ENCODE data around the gene EPN1. TPM values are rescaled to one million over a fixed set of nuclear protein-coding genes. Genes with fewer than 3 reads are reported as not detected.
A peak's percentile ranks its signal among the peaks of the same experiment; 100 is the strongest.

Gene EPN1
- total and polyA plus RNA-seq, 9 of the 15 experiments (the other 6 are each of a cell fraction or from before 2014, with no cell fraction given), result 0.08 to 138 (median 12.7) TPM

DNA sequence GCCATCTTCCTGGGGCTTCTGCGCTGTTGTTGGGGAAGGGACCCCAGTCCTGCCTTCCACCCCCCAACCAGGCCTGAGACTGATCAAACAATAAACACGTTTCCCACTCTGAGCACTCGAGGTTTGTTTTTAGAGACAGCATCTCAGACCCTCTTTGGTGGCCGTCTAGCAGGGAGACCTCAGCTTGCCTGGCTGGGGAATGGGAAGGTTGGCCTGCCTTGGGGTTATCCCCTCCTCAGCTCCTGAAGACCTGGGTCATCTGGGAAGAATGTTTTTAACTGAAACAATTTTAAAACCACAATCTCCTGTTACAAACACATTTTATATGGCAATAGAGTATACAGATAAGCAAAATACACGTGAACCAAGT is 29.5 kb upstream of the EPN1 start:
- H2AFZ ChIP-seq (ENCODE audit: low read depth, low read length), result no peak overlapping the region
- no peak overlapping the region for H3K4me2 ChIP-seq (ENCODE audit: insufficient read depth, low read length)
- no peaks in the 10 kb centered on the region for H3K9me3 ChIP-seq (replicated peaks; ENCODE audit: control insufficient read depth, insufficient read depth, low read depth, low read length)
- FAIRE-seq (no peak), DNase-seq (ENCODE audit: extremely low read depth in 1 of 4, low spot score in 3 of 4) (no peak), ATAC-seq (no peak)
- H3K4me1 ChIP-seq (replicated peaks in 1 of 2; ENCODE audit: control insufficient read depth in 2 of 2, insufficient read depth in 2 of 2, low read length in 2 of 2), result peaks cover 37 to 73% of the 10 kb centered on the region in 2 experiments
- TSS peak; percentile 29 for BruUV-seq (replicated peaks)
- H3K27ac ChIP-seq (ENCODE audit: extremely low read depth, low read depth, low read length), result no peak overlapping the region
- H3K27me3 ChIP-seq (ENCODE audit: control insufficient read depth in 2 of 2, insufficient read depth in 2 of 2, low read length in 2 of 2), result no peaks in the 10 kb centered on the region
- H4K20me1 ChIP-seq (replicated peaks; ENCODE audit: control insufficient read depth, insufficient read depth, low read length), result no peaks in the 10 kb centered on the region
- peaks cover 29% of the 10 kb centered on the region; the same call in 2 of the 3 replicates for H3K36me3 ChIP-seq (ENCODE audit: control insufficient read depth, insufficient read depth, low read length)
- TF ChIP-seq RFX1 (IDR thresholded peaks at IDR 0.05), result no peak
- TF ChIP-seq, protein P1, sequence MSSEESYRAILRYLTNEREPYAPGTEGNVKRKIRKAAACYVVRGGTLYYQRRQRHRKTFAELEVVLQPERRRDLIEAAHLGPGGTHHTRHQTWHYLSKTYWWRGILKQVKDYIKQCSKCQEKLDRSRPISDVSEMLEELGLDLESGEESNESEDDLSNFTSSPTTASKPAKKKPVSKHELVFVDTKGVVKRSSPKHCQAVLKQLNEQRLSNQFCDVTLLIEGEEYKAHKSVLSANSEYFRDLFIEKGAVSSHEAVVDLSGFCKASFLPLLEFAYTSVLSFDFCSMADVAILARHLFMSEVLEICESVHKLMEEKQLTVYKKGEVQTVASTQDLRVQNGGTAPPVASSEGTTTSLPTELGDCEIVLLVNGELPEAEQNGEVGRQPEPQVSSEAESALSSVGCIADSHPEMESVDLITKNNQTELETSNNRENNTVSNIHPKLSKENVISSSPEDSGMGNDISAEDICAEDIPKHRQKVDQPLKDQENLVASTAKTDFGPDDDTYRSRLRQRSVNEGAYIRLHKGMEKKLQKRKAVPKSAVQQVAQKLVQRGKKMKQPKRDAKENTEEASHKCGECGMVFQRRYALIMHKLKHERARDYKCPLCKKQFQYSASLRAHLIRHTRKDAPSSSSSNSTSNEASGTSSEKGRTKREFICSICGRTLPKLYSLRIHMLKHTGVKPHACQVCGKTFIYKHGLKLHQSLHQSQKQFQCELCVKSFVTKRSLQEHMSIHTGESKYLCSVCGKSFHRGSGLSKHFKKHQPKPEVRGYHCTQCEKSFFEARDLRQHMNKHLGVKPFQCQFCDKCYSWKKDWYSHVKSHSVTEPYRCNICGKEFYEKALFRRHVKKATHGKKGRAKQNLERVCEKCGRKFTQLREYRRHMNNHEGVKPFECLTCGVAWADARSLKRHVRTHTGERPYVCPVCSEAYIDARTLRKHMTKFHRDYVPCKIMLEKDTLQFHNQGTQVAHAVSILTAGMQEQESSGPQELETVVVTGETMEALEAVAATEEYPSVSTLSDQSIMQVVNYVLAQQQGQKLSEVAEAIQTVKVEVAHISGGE (CRISPR knock-in tag; IDR thresholded peaks at IDR 0.05), result peak in 1 of 3 experiments; percentile 39; a peak in 1 of 6 replicates
- WGBS (ENCODE audit: insufficient coverage, low coverage, missing lambda C conversion rate), result 67% methylated on average over 4 of the region's 5 CpGs
- POLR2A ChIA-PET, result interaction anchor here (0.9 to 1.2 kb wide), 2 partner anchors 9 to 26 kb away, joined by 3 to 6 read pairs; partner anchors contain the start of gene U2AF2
- peaks cover 78% of the 10 kb centered on the region for H3K79me2 ChIP-seq (ENCODE audit: control insufficient read depth, insufficient read depth, low read length)
- H3K9ac ChIP-seq (ENCODE audit: insufficient read depth in 1 of 2, low read depth in 2 of 2, low read length in 2 of 2), result peak overlapping the region in 1 of 2 experiments; percentile 98; a peak in 1 of 4 replicates
- intact Hi-C loops (cut with micrococcal nuclease), result no loop called here
- in situ Hi-C loops (cut with MboI), result loop anchor here (25.0 kb wide), 2 partner anchors 508 to 667 kb away; partner anchors contain the start of genes TNNT1 and ZSCAN5A
- CTCF ChIA-PET (ENCODE audit: low intra/inter-chr PET ratio), result no interaction called here
- peak overlapping the region; percentile 94; the same call in 1 of the 2 replicates for H3K4me3 ChIP-seq
- no peaks in the 10 kb centered on the region for H3K9me1 ChIP-seq (ENCODE audit: control insufficient read depth, insufficient read depth, low read length)
